ENCODE results near the gene TSPAN4.

TSPAN4 gene

DNA sequence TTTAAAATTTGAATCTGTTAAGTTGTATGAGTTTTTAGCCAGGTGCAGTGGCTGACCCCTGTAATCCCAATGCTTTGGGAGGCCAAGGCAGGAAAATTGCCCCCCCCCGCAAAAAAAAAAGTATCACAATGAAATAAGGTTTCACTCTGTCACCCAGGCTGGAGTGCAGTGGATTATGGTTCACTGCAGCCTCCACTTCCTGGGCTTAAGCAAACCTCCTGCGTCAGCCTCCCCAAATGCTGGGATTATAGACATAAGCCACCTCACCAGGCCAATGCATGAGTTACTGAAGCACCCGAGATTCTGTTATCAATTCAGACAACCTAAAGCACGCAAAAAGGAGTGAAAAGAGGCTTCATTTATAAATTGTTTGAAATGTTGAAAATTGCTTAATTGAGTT lies 70.4 kb downstream of the TSPAN4 start:
- DNase-seq, result no peak

DNA sequence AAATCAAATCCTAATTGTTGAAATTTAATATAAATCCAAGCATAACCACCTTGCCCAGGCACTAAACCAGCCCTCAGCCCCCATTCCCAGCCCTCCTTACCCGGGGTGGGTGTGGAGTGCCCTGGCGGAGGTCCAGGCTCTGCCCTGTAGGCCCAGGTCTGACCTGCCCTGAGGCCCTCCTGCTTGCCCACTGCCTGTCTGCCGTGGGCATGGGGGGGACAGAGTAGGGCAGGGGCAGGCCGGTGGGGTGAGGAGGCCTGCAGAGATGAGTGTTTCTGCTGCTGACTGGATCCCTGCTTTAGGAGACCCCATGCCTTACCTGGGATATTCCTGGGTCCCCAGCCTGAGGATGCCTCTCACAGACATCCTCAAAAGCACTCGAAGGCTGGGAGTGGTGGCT lies 71.6 kb downstream of the TSPAN4 start:
- no peak for DNase-seq

- peak; percentile 87 for DNase-seq
Observed at GRCh38 chr11:914747-915501, 72.3 kb downstream of the TSPAN4 start.
